GM12878 (cell line): ENCODE data around the gene PRDM15. TPM values are rescaled to one million over a fixed set of nuclear protein-coding genes. Genes with fewer than 3 reads are reported as not detected.

Experiments used
- ATAC-seq: fragments of 200-7000 bp; cut with Tn5 transposase; 3 replicates; pipeline ENCODE4 v1.9.1; 2020; ENCODE audit warnings: mild to moderate bottlenecking, moderate library complexity
- BruUV-seq: library from RNA; stranded (reverse); fragments of 400-500 nt; replicated peaks from 2 replicates; lab custom pipeline; 2021; lab: Mats Ljungman, UMichigan
- CTCF ChIA-PET: fragments of 300-600 bp; sonication (Branson Sonifier 250); formaldehyde crosslinking; extraction: SDS; loops from one replicate; lab custom pipeline; 2021; ENCODE audit warnings: inconsistent platforms; lab: Yijun Ruan, JAX
- POLR2A ChIA-PET: fragments of 350-600 bp; formaldehyde crosslinking; extraction: SDS; loops from one replicate; lab custom pipeline; 2021; ENCODE audit warnings: inconsistent platforms; lab: Charles Lee
- RAD21 ChIA-PET: fragments of 300-600 bp; sonication (Branson Sonifier 250); formaldehyde crosslinking; loops from one replicate; lab custom pipeline; 2023; ENCODE audit warnings: antibody characterized with exemption; ENCODE audit not compliant: unreplicated experiment; lab: Charles Lee
- SMC1A ChIA-PET: fragments of 300-600 bp; sonication (Branson Sonifier 250); formaldehyde crosslinking; loops from one replicate; lab custom pipeline; 2023; ENCODE audit not compliant: unreplicated experiment, uncharacterized antibody; lab: Charles Lee
- DNase-seq: peaks from one replicate; pipeline ENCODE4 v3.0.0-alpha.2; 2011; ENCODE audit warnings: low read depth, low spot score
- FAIRE-seq: peaks from 3 replicates; lab custom pipeline; 2011; peaks lifted over from hg19 to GRCh38; lab: Jason Lieb, UNC
- H2AFZ ChIP-seq: 2 replicates; pipeline ENCODE4 v1.6.0; 2011; ENCODE audit warnings: low read depth, low read length, control low read depth; ENCODE audit not compliant: control insufficient read depth
- H3K27ac ChIP-seq: 2 replicates; pipeline ENCODE4 v1.5.1; 2011; ENCODE audit warnings: control low read depth; ENCODE audit not compliant: control insufficient read depth, insufficient read depth
- H3K27me3 ChIP-seq, 2 experiments: replicated peaks in 1 of 2; 2 replicates each; pipeline versions ENCODE4 v1.6.0 to v1.6.1; 2011; ENCODE audit warnings: low read length in 1 of 2; ENCODE audit not compliant: control insufficient read depth in 2 of 2, insufficient read depth in 2 of 2
- H3K36me3 ChIP-seq, 2 experiments: 2 replicates each; pipeline ENCODE4 v1.5.1; 2011; ENCODE audit warnings: low read length in 1 of 2; ENCODE audit not compliant: control insufficient read depth in 2 of 2, insufficient read depth in 2 of 2
- H3K4me1 ChIP-seq: 2 replicates; pipeline ENCODE4 v1.6.1; 2011; ENCODE audit warnings: mild to moderate bottlenecking, low read length, moderate library complexity, mixed read lengths; ENCODE audit not compliant: control insufficient read depth, insufficient read depth
- H3K4me2 ChIP-seq: 2 replicates; pipeline ENCODE4 v1.6.0; 2011; ENCODE audit warnings: control low read depth; ENCODE audit not compliant: control insufficient read depth, insufficient read depth
- H3K4me3 ChIP-seq: fragments of 200-600 bp; sonication (generic); 2 replicates; pipeline ENCODE4 v1.5.1; 2016
- H3K79me2 ChIP-seq: 2 replicates; pipeline ENCODE4 v1.6.0; 2011; ENCODE audit warnings: low read length; ENCODE audit not compliant: control insufficient read depth, insufficient read depth
- H3K9ac ChIP-seq: 2 replicates; pipeline ENCODE4 v1.8.0; 2011; ENCODE audit warnings: low read length, control low read depth, mixed read lengths; ENCODE audit not compliant: control insufficient read depth, insufficient read depth
- H3K9me3 ChIP-seq: replicated peaks from 3 replicates; pipeline ENCODE4 v1.5.1; 2011; ENCODE audit warnings: mild to moderate bottlenecking, low read length; ENCODE audit not compliant: control insufficient read depth, insufficient read depth
- H4K20me1 ChIP-seq: 2 replicates; pipeline ENCODE4 v1.6.0; 2011; ENCODE audit not compliant: control insufficient read depth, insufficient read depth
- CBX3 ChIP-seq: fragments of 200-600 bp; sonication (generic); IDR thresholded peaks from 2 replicates; pipeline ENCODE4 v1.6.1; 2016; ENCODE audit warnings: low read depth, borderline replicate concordance
- CHD1 ChIP-seq: IDR thresholded peaks from 2 replicates; pipeline ENCODE4 v1.6.1; 2012; ENCODE audit warnings: low read depth, low read length, improper control_type of control experiment
- EGR1 ChIP-seq, 2 experiments: IDR thresholded peaks; 1 replicate in 1 of 2; 2 replicates in 1 of 2; pipeline ENCODE4 v1.6.1; 2011 to 2012; ENCODE audit warnings: low read depth in 2 of 2, low read length in 2 of 2, borderline replicate concordance in 1 of 2, mild to moderate bottlenecking in 1 of 2, moderate library complexity in 1 of 2
- EP300 ChIP-seq, 2 experiments: fragments of 150-350 bp in 1 of 2; IDR thresholded peaks; 2 replicates each; pipeline ENCODE4 v1.6.1; 2011 to 2012; ENCODE audit warnings: low read depth in 2 of 2, low read length in 2 of 2, borderline replicate concordance in 1 of 2, improper control_type of control experiment in 1 of 2, inconsistent platforms in 1 of 2; ENCODE audit not compliant: control insufficient read depth in 1 of 2
- KLF5 ChIP-seq: fragments of 450-650 bp; IDR thresholded peaks from 2 replicates; pipeline ENCODE4 v1.6.1; 2014; ENCODE audit warnings: mild to moderate bottlenecking; ENCODE audit not compliant: partially characterized antibody
- MEF2B ChIP-seq: fragments of 450-650 bp; IDR thresholded peaks from 2 replicates; pipeline ENCODE4 v1.6.1; 2018; ENCODE audit warnings: mild to moderate bottlenecking, moderate library complexity; ENCODE audit not compliant: partially characterized antibody, poor library complexity, severe bottlenecking
- RAD21 ChIP-seq: IDR thresholded peaks from 2 replicates; pipeline ENCODE4 v1.6.1; 2011; ENCODE audit warnings: mild to moderate bottlenecking, low read depth, low read length, moderate library complexity; ENCODE audit not compliant: insufficient read depth
- RUNX3 ChIP-seq: IDR thresholded peaks from 2 replicates; pipeline ENCODE4 v1.6.1; 2012; ENCODE audit warnings: low read length, inconsistent platforms
- STAT3 ChIP-seq: IDR thresholded peaks from 2 replicates; pipeline ENCODE4 v1.6.1; 2011; ENCODE audit warnings: low read depth, low read length, improper control_type of control experiment
- SUPT20H ChIP-seq: IDR thresholded peaks from 2 replicates; pipeline ENCODE4 v1.6.1; 2011; ENCODE audit warnings: low read depth, mild to moderate bottlenecking, low read length, moderate library complexity, borderline replicate concordance; ENCODE audit not compliant: control insufficient read depth
- ZSCAN29 ChIP-seq: fragments of 450-650 bp; IDR thresholded peaks from 2 replicates; pipeline ENCODE4 v1.6.1; 2017; ENCODE audit warnings: mild to moderate bottlenecking, moderate library complexity
- WGBS: methylation state at CpG from one replicate; pipeline ENCODE4 v1.1.6; 2016; ENCODE audit warnings: low lambda C conversion rate; ENCODE audit not compliant: insufficient replicate concordance, insufficient coverage; ENCODE audit errors: missing lambda C conversion rate; 5-methylcytosine and 5-hydroxymethylcytosine counted together
- in situ Hi-C: fragments of 300-500 bp; cut with MboI; formaldehyde crosslinking; loops from 9 replicates; pipeline ENCODE4 v1.14.3; 2018; ENCODE audit warnings: mixed read lengths
- intact Hi-C: fragments of 100-400 bp; cut with micrococcal nuclease; formaldehyde crosslinking; loops from one replicate; pipeline ENCODE4 v1.14.2; 2022; ENCODE audit not compliant: unreplicated experiment
- polyA plus RNA-seq, 11 experiments: library from polyadenylated mRNA; depleted of rRNA in 4 of 11; unstranded in 6 of 11; stranded (reverse) in 5 of 11; fragments of >200 nt; fragmentation: Nextera tagmentation in 4 of 11; fragmentation: Illumina TruSeq in 1 of 11; extraction: Ambion mirVana in 4 of 11; extraction: Trizol in 1 of 11; gene quantifications; 1 replicate in 1 of 11; 2 replicates in 10 of 11; pipeline versions ENCODE4 v1.2.1 to v1.2.3, GENCODE V29; 2011 to 2016; ENCODE audit warnings: inconsistent platforms in 2 of 11, missing spikeins in 2 of 11, low read depth in 1 of 11
- total RNA-seq, 4 experiments: library from RNA; depleted of rRNA in 3 of 4; stranded (reverse); fragments of >200 nt in 3 of 4; fragmentation: Illumina TruSeq in 1 of 4; extraction: Trizol in 1 of 4; gene quantifications; 2 replicates each; pipeline versions ENCODE4 v1.2.1 to v1.2.3, GENCODE V29; 2013 to 2021
- TF ChIP-seq, protein P1 (sequence below): fragments of 450-650 bp; IDR thresholded peaks from 2 replicates; pipeline ENCODE4 v1.6.1; 2014; ENCODE audit warnings: mild to moderate bottlenecking

PRDM15 gene
- total and polyA plus RNA-seq, 10 of the 15 experiments (the other 5 are each of a cell fraction or from before 2014, with no cell fraction given) = 2.2 to 16.0 (median 8.6) TPM

DNA sequence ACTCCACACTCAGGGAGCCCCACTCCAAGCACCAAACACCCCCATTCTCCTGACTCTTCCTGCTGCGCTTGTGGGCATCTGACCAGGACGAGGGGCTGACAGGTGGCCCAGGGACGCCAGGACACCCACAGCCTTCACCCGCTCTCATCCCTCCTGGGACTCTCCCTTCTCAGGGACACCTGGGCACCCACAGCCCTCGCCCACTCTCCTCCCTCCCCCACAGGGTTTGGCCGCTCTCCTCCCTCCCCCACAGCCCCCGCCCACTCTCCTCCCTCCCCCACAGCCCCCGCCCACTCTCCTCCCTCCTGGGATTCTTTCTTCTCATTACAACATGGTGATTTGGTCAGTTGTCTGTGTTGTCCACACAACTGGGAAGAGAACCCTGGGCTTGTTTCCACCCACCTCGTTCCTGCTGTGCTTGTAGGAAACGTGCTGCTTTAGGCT, 43.4 kb downstream of the PRDM15 start:
- peaks cover 20 to 21% of the 10 kb centered on the region in 2 experiments for H3K36me3 ChIP-seq
- ChIA-PET POLR2A (no interaction called here), RAD21 (no interaction called here), CTCF (interaction anchor here (1.0 kb wide), 1 partner anchor 42 kb away, joined by 3 read pairs; no protein-coding TSS in a partner anchor), SMC1A (no interaction called here)
- WGBS = 71% methylated on average over 6 of the region's 10 CpGs
- in situ Hi-C loops = no loop called here
- no peak for FAIRE-seq
- no peak overlapping the region for H2AFZ ChIP-seq
- intact Hi-C loops = no loop called here
- no peak for TF ChIP-seq KLF5
- peak in 1 of 2 experiments; percentile 49; a peak in 1 of 3 replicates for TF ChIP-seq EGR1 (IDR thresholded peaks at IDR 0.05; ENCODE audit: borderline replicate concordance in 1 of 2, low read depth in 2 of 2, low read length in 2 of 2)
- peaks cover 40% of the 10 kb centered on the region for H3K4me1 ChIP-seq
- H4K20me1 ChIP-seq = no peaks in the 10 kb centered on the region
- no peaks in the 10 kb centered on the region for H3K9me3 ChIP-seq
- no peak overlapping the region for H3K4me3 ChIP-seq
- H3K4me2 ChIP-seq = 0 out of 2 replicates have a peak overlapping the region, but pooled peaks have one; percentile 50
- no peak for DNase-seq
- H3K27ac ChIP-seq = peak overlapping the region; percentile 28; the same call in 1 of the 2 replicates
- H3K9ac ChIP-seq = no peak overlapping the region
- no peaks in the 10 kb centered on the region for H3K79me2 ChIP-seq
- no peak for ATAC-seq
- no TSS peak for BruUV-seq
- H3K27me3 ChIP-seq = no peaks in the 10 kb centered on the region

DNA sequence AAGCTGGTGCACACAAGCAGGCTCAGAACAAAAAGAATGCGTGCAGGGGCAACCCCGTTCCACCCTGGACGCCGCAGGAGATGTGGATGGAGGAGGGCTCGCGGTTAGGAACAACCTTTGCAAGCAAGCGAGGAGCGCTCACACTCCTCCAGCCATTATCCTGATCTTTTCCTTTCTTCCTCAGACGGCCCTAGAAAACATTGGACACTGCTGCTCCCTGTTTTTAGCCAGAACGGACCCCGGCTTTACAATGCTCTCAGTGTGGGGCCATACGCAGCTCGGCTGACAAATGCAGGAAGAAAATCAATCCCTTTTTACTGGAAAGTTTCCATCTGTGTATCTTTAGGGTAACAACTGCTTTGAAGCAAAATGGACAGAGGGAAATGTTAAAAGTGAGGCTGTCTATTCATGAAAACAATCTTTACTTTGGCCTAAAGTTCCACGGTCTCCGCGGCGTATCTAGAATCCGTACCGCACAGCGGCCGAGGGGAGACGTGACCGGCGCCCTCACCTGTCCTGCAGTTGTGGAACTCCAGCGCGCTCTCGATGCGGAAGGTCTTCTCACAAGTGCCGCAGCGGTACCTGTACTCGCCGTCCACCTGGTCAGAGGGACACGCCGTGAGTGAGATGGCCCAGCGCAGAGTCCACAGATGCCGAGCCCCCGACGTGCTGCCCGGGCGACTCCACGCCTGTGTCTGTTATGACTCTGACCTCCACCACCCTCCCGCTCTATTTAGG, 44.0 kb downstream of the PRDM15 start:
- ATAC-seq = no peak
- no peak overlapping the region for H3K4me2 ChIP-seq
- no peak overlapping the region for H2AFZ ChIP-seq
- no peak overlapping the region for H3K27ac ChIP-seq
- no peaks in the 10 kb centered on the region for H3K9me3 ChIP-seq
- no peaks in the 10 kb centered on the region for H3K27me3 ChIP-seq
- peaks cover 40% of the 10 kb centered on the region for H3K4me1 ChIP-seq
- H3K9ac ChIP-seq = no peak overlapping the region
- FAIRE-seq = no peak
- H3K4me3 ChIP-seq = no peak overlapping the region
- CTCF ChIA-PET = no interaction called here
- H3K36me3 ChIP-seq = peaks cover 20 to 23% of the 10 kb centered on the region in 2 experiments
- WGBS = 94% methylated on average over 42 of the region's 42 CpGs
- H4K20me1 ChIP-seq = no peaks in the 10 kb centered on the region
- no TSS peak for BruUV-seq
- intact Hi-C loops (no loop called here), in situ Hi-C loops (no loop called here)
- TF ChIP-seq RUNX3 = no peak
- TF ChIP-seq MEF2B = no peak
- TF ChIP-seq CHD1 = no peak
- TF ChIP-seq STAT3 = no peak
- no peak for TF ChIP-seq SUPT20H
- TF ChIP-seq CBX3 = no peak
- no peak for TF ChIP-seq RAD21
- no peak for TF ChIP-seq ZSCAN29
- no peak for TF ChIP-seq EP300 (IDR thresholded peaks at IDR 0.05; ENCODE audit: borderline replicate concordance in 1 of 2, control insufficient read depth in 1 of 2, low read depth in 2 of 2, low read length in 2 of 2)
- TF ChIP-seq, protein P1, sequence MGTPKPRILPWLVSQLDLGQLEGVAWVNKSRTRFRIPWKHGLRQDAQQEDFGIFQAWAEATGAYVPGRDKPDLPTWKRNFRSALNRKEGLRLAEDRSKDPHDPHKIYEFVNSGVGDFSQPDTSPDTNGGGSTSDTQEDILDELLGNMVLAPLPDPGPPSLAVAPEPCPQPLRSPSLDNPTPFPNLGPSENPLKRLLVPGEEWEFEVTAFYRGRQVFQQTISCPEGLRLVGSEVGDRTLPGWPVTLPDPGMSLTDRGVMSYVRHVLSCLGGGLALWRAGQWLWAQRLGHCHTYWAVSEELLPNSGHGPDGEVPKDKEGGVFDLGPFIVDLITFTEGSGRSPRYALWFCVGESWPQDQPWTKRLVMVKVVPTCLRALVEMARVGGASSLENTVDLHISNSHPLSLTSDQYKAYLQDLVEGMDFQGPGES = no peak
- RAD21 ChIA-PET = no interaction called here
- SMC1A ChIA-PET = no interaction called here
- POLR2A ChIA-PET = no interaction called here
- H3K79me2 ChIP-seq = no peaks in the 10 kb centered on the region
- no peak for DNase-seq
